LoVo (cell line): Measurements from ENCODE around the gene TRIM44.
"Not testable (repeated sequence)": the region's sequence is repeated elsewhere in the genome, so short reads cannot be mapped to it uniquely, and the experiment has no call there.

Experiments used
- DNase-seq: peaks from one replicate; pipeline ENCODE4 v3.0.0-alpha.2; 2016; ENCODE audit warnings: low spot score

The TRIM44 gene

DNA sequence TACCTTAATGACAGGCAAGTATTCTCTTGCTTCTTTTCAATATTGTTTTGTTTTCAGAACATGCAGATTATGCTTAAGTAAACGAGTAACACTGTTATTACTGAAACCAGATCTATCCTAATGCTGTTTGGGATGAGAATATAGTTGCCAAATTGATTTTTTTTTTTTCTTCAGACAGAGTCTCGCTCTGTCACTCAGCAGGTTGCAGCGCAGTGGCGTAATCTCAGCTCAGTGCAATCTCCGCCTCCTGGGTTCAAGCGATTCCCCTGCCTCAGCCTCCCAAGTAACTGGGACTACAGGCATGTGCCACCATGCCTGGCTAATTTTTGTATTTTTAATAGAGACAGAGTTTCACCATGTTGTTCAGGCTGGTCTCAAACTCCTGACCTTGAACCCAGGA lies 91.0 kb downstream of the TRIM44 start:
- not testable (repeated sequence) for DNase-seq

- not testable (repeated sequence) for DNase-seq
Measured at GRCh38 chr11:35759951-35760350, 97.4 kb downstream of the TRIM44 start.

DNA sequence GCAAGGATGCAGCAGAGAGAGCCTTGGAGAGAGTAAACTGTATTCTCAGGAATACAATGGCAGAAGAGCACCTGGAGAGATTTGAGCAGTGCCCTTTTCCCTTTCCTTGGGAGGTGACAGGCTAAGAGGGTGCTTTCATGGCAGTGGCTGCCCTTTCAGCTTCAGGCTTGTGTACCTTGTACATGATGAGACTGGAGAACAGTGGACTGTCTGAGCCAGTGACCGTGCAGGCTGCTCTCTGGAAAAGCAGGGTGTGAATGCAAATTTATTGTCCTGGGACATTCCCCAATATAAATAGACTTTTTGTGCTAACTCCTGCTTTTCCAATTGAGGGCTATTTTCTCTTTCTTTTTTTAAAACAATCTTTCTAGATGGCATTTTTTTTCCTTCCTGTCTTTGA lies 99.3 kb downstream of the TRIM44 start:
- DNase-seq = no peak

DNA sequence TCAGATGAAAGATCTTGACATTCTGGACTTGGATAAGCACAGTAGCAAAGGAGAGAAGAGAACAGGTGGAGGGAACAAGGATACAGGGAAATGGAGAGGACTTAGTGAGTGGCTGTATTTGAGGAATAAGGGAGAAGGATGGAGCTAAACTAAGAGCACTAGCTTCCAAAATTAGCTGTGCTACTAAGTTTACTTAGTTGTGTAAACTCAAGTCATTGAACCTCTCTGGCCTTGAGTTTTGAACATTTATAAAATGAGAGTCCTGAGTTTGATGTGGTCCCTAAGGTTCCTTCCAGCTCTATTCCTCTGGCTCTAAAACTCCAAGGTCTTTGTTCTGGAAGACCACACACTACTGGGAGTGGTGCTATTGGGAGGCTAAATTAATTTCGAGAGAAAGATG lies 100.7 kb downstream of the TRIM44 start:
- DNase-seq = no peak

DNA sequence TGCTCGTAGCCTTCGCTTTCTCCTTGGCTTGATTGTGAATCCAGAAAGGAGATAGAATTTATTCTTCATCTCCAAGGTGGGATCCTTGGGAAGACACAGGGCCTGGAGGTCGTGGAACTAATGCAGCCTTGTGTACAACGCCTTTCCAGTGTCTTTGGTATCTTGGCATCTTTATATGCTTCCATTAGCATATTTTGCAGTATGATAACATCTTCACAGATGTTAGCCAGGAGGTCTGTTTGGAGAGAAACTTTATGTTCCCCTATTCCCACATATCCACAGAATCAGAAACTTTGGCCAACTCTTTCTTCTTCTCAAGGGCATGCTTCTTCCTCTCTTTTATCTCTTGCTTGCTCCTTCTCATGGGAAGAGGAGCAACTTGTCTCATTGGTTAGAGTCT lies 101.2 kb downstream of the TRIM44 start:
- DNase-seq = no peak

DNA sequence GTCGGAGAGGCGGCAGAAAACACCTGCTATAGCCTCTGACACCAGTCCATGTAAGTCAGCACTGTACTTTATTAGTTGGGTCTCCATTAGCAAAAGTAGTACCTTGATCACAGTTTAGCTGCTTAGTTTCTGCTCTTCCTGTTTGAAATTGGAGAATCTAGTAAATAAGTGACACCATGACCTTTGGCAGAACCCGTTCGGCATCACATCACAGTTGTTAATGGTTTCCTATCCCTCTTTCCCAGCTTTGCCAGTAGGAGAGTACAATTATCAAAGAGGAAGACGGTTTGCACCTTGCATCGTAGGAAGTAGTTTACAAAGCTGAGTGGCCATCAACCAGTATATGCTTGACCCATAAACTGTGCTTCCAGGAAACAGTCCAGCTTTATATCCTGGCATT lies 101.8 kb downstream of the TRIM44 start:
- no peak for DNase-seq

DNA sequence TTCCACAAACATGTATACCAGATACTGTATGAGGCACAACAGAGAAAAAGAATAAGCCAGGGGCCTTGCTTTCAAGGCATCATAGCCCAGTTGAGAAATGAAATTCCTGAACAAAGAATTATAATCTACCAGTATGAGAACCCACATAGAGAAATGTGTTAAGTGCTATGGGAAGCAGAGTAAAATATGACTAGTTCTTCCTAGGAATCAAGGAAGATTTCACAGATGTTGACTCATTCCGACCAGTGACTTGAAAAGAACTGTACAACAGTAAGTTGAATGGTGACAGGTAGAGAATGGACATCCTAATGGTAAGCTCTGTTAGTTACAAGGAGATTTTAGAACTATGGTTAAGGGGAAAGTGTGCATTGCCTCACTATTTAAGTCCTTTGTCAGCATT lies 102.6 kb downstream of the TRIM44 start:
- DNase-seq = no peak

- DNase-seq = no peak
Measured at GRCh38 chr11:35766651-35767050, 104.1 kb downstream of the TRIM44 start.

- DNase-seq = not testable (repeated sequence)
Measured at GRCh38 chr11:35770425-35770824, 107.8 kb downstream of the TRIM44 start.

DNA sequence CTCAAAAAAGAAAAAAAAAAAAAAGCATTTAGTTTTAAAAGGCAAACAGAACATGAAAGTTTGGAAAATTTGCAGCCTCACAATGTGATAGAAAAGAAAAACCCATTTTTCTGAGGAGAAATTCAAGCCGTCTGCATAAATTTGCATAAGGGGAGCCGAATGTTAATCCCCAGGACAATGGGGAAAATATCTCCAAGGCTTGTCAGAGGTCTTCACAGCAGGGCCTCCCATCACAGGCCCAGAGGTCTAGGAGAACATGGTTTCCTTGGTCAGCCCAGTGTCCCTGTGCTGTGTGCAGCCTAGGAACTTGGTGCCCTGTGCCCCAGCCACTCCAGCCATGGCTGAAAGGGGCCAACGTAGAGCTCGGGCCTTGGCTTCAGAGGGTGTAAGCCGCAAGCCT lies 109.1 kb downstream of the TRIM44 start:
- no peak for DNase-seq

DNA sequence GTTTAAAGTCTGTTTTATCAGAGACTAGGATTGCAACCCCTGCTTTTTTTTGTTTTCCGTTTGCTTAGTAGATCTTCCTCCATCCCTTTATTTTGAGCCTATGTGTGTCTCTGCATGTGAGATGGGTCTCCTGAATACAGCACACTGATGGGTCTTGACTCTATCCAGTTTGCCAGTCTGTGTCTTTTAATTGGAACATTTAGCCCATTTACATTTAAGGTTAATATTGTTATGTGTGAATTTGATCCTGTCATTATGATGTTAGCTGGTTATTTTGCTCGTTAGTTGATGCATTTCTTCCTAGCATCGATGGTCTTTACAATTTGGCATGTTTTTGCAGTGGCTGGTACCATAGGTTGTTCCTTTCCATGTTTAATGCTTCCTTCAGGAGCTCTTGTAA lies 114.7 kb downstream of the TRIM44 start:
- not testable (repeated sequence) for DNase-seq

- DNase-seq = not testable (repeated sequence)
Measured at GRCh38 chr11:35778943-35779342, 116.4 kb downstream of the TRIM44 start.

DNA sequence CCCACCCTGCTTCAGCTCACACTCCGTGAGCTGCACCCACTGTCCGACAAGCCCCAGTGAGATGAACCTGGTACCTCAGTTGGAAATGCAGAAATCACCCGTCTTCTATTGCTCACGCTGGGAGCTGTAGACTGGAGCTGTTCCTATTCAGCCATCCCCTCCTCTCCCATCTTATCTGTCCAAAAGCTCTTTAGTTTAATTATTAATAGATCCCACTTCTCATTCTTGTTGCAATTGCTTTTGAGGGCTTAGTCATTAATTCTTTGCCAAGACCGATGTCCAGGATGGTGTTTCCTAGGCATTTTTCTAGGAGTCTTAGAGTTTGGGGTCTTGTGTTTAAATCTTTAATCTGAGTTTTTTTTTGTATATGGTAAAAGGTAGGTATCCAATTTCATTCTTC lies 116.8 kb downstream of the TRIM44 start:
- DNase-seq = no peak

- DNase-seq = no peak
Measured at GRCh38 chr11:35780951-35781860, 118.6 kb downstream of the TRIM44 start.

DNA sequence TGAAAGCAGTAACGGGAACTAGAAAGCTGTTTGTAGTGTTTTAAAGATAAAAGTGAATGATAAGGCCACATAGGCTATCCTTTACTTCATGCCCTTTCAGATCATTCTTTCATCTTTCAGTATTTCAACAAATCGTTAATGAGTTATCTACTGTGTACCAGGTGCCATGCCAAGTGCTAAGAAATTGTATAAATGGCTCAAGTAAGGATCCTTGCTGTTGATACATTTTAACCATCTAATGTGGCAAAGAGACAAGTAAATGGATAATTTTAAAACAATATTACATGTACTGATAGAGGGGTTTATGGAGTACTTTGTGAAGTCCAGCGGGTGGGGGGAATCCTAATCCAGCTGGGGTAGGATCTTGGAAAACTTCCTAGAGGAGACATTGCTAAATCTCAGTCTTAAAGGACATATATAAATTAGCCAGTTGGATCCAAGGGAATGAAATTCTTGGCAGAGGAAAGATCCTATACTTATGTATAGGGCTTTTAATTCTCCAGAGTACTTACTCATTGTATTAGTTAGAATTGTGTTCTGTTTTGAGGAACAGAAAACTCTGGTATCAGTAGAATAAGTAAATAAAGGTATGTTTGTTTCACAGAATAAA lies 119.4 kb downstream of the TRIM44 start:
- DNase-seq = no peak

DNA sequence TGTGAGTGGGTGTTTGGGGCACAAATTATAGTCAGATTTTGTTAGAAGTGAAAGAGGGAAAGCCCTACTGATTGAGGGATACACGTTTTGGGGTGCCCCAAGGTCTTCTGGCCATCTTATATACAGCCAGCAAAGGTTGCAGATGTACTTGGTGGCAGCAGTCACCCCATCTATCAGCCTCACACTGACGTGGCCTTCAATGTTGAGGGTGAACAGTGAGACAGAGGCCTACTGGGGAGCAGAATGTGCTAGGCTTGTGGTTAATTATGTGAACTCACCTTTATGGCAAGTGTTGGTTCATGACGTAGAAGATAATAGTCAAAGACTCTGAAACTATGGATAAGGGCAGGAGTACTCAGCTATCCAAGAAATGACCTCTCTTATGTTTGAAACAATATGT lies 121.2 kb downstream of the TRIM44 start:
- DNase-seq = no peak

DNA sequence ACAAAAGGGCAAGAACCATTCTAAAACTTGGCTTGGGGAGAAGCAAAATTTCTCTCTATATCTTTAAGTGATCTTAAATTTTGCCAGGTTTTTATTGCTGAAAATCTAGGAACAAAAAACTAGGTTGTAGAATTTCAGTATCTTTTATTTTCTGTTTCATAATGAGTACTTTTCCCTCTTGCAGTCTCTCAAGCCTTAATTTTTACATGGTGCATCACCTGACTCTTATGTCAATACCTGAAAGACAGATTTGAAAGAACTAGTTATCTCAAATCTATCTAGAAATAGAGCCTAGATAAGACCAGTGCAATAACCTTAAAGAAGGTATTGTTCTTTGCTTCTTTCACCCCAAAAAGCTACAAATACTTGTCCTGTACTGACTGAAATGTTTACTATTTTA lies 122.1 kb downstream of the TRIM44 start:
- DNase-seq = no peak

DNA sequence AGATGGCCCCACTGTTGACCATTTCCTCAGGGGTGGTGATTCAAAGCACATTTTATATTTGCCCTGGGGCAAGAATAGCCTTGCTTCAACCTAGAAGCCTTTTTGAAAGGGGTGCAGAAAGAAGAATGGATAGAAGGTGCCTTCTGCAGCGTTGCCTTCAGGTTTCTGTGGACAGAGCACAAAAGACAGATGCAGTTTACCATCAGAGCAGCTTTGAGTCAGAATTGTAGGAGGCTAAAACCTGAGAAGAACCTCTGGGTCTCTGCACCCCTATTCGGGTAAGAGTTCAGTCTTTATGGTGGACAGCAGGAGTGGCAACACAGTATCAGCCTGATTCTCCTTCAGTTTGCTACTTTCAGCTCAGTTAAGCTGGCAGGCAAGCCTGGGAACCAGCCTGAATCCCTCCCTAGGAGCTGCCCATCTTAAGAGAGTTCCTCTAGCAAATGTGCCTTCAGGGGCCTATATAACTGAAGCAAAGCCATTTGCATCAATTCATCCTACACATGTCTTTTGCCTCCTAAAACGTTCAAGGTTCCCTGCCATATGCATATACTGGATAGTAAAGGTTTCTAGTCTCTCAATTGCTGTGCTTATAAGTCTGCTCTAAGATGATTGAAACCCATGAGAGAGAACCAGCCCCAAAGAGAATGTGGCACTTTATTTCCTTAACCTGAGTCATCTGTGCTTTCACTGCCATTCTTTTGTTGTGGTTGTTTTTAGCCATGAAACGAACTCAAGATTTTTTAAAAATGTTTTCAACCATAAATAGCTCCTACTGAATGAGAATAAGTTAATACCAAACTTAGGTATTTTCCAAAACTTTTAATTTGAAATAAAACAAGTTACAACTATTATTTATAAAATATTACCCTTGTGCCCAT lies 123.0 kb downstream of the TRIM44 start:
- no peak for DNase-seq

- DNase-seq = no peak
Measured at GRCh38 chr11:35786188-35786587, 123.6 kb downstream of the TRIM44 start.

GRCh38 chr11:35787013-35787504 lies 124.5 kb downstream of the TRIM44 start:
- DNase-seq = no peak

DNA sequence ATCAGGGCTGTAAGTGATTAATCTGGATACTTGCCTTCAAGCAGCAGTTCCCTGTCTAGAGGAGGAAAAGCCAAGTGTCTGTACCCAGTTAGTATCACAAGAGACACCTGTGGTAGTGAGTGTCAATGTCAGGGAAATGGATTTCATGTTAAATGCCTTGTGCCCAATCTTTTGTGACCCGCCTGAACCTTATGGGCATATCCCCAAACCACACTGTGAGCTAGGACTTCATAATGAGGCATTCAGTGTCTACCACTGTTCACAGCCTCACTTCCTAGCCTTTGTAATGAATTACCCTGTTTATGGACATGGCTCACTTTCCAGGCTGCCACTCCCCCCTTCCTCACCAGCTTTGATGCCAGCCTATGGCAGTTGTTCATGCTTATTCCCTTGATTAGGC lies 125.1 kb downstream of the TRIM44 start:
- DNase-seq = no peak
